SU-DHL-6 (cell line): Measurements from ENCODE around the gene BOLA1.

Experiments used
- H2AFZ ChIP-seq: fragments of 200-600 bp; sonication (generic); 2 replicates; pipeline ENCODE4 v1.6.1; 2014; ENCODE audit warnings: low read depth, mild to moderate bottlenecking, moderate library complexity, mixed read lengths, antibody characterized with exemption, low read length; ENCODE audit not compliant: severe bottlenecking
- H3F3A ChIP-seq: fragments of 200-600 bp; shearing (Covaris generic); 2 replicates; pipeline ENCODE4 v1.6.0; 2016; ENCODE audit warnings: antibody characterized with exemption, mild to moderate bottlenecking; ENCODE audit not compliant: insufficient read depth
- H3K27ac ChIP-seq: fragments of 200-600 bp; sonication (generic); 2 replicates; pipeline ENCODE4 v1.5.1; 2016; ENCODE audit warnings: low read depth, mild to moderate bottlenecking, low read length, moderate library complexity, mixed read lengths
- H3K27me3 ChIP-seq: fragments of 200-600 bp; sonication (generic), shearing (Covaris generic); 2 replicates; pipeline ENCODE4 v1.6.0; 2014; ENCODE audit warnings: mild to moderate bottlenecking, low read length
- H3K36me3 ChIP-seq: fragments of 200-600 bp; sonication (generic); 2 replicates; pipeline ENCODE4 v1.6.1; 2014; ENCODE audit warnings: mild to moderate bottlenecking, low read length, mixed read lengths
- H3K4me2 ChIP-seq: fragments of 300-600, 200-600 bp; shearing (Covaris generic), sonication (generic); 2 replicates; pipeline ENCODE4 v1.6.0; 2014; ENCODE audit warnings: low read length, low read depth, mild to moderate bottlenecking; ENCODE audit not compliant: poor library complexity, severe bottlenecking
- H3K4me3 ChIP-seq: fragments of 200-600 bp; sonication (generic); 2 replicates; pipeline ENCODE4 v1.5.1; 2014; ENCODE audit warnings: antibody characterized with exemption, low read length, mild to moderate bottlenecking, mixed read lengths; ENCODE audit not compliant: insufficient read depth, poor library complexity, severe bottlenecking
- H3K79me2 ChIP-seq: fragments of 200-600 bp; sonication (generic); 2 replicates; pipeline ENCODE4 v1.6.1; 2014; ENCODE audit warnings: mild to moderate bottlenecking, low read length, moderate library complexity; ENCODE audit not compliant: insufficient read depth
- H3K9ac ChIP-seq: fragments of 200-600 bp; sonication (generic); 2 replicates; pipeline ENCODE4 v1.7.0; 2014; ENCODE audit warnings: mild to moderate bottlenecking, low read length
- H3K9me2 ChIP-seq: fragments of 200-600 bp; sonication (generic); replicated peaks from 2 replicates; pipeline ENCODE4 v1.6.1; 2014; ENCODE audit warnings: low read length; ENCODE audit not compliant: insufficient read depth
- H3K9me3 ChIP-seq: fragments of 200-600 bp; sonication (generic); 2 replicates; pipeline ENCODE4 v1.6.1; 2014; ENCODE audit warnings: low read length, mixed read lengths; ENCODE audit not compliant: insufficient read depth
- H4K20me1 ChIP-seq: fragments of 200-600 bp; sonication (generic); 2 replicates; pipeline ENCODE4 v1.6.1; 2014; ENCODE audit warnings: low read depth, mild to moderate bottlenecking, antibody characterized with exemption, low read length, moderate library complexity, mixed read lengths
- CTCF ChIP-seq: fragments of 200-600 bp; sonication (generic); IDR thresholded peaks from one replicate; pipeline ENCODE4 v1.5.1; 2017; ENCODE audit warnings: antibody characterized with exemption, mild to moderate bottlenecking, low read length, moderate library complexity; ENCODE audit not compliant: insufficient read depth, poor library complexity, severe bottlenecking
- EZH2phosphoT487 ChIP-seq: fragments of 200-600 bp; sonication (generic), shearing (Covaris generic); conservative IDR thresholded peaks from 2 replicates; pipeline ENCODE4 v1.6.1; 2018; ENCODE audit warnings: mild to moderate bottlenecking, antibody characterized with exemption, low read length, moderate library complexity, mixed read lengths

Gene BOLA1

GRCh38 chr1:149879556-149879955 is 19.8 kb upstream of the BOLA1 start:
- no peaks in the 10 kb centered on the region for H4K20me1 ChIP-seq

GRCh38 chr1:149881876-149882275 is 17.5 kb upstream of the BOLA1 start:
- peaks cover 26% of the 10 kb centered on the region for H3F3A ChIP-seq
- H3K9ac ChIP-seq = no peak overlapping the region
- TF ChIP-seq EZH2phosphoT487 = no peak
- TF ChIP-seq CTCF = no peak
- no peaks in the 10 kb centered on the region for H3K9me3 ChIP-seq
- H3K4me2 ChIP-seq = no peak overlapping the region
- H3K9me2 ChIP-seq = no peaks in the 10 kb centered on the region
- H3K79me2 ChIP-seq = no peaks in the 10 kb centered on the region
- H3K27me3 ChIP-seq = no peaks in the 10 kb centered on the region
- H4K20me1 ChIP-seq = no peaks in the 10 kb centered on the region
- no peak overlapping the region for H2AFZ ChIP-seq
- no peaks in the 10 kb centered on the region for H3K36me3 ChIP-seq
- no peak overlapping the region for H3K4me3 ChIP-seq
- no peak overlapping the region for H3K27ac ChIP-seq

More at GRCh38 chr1:149879556-149879955, 19.8 kb upstream of the BOLA1 start:
- no peaks in the 10 kb centered on the region for H3K36me3 ChIP-seq
- no peak overlapping the region for H3K9ac ChIP-seq
- H3K4me3 ChIP-seq = no peak overlapping the region
- H3K79me2 ChIP-seq = no peaks in the 10 kb centered on the region
- TF ChIP-seq CTCF (no peak), EZH2phosphoT487 (no peak)
- H3K27me3 ChIP-seq = no peaks in the 10 kb centered on the region
- H3K27ac ChIP-seq = no peak overlapping the region
- H3K4me2 ChIP-seq = no peak overlapping the region
- H3K9me2 ChIP-seq = no peaks in the 10 kb centered on the region
- H3F3A ChIP-seq = peaks cover 8% of the 10 kb centered on the region
- no peaks in the 10 kb centered on the region for H3K9me3 ChIP-seq
- H2AFZ ChIP-seq = no peak overlapping the region

DNA sequence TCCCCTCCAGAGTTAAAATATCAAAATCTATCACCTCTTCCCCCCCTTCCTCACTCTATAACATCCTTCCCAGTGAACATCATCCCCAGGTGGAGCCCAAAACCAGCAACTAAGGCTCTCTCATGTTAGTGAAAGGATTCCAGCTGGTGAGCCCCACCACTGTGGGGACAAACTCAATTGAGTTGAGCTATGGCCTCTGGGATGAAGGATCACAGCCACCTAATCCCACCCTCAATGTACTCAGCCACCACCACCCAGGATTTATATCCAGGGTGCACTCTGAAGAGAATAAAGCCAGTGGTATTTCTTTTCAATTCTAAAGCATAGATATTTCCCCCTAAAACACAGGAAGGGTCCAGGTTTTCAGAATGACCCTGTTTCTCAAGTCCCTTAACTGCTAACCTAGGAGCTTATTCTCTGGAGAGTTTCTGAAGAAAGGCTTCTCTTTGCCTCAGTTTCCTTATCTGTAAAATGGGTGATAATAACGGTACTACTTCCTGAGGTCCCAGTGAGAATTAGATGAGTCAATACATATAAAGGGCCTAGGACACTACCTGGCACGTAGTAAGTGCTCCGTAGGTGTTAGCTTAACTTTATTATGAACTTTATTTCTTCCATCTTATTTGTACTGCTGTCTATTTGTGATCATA is 15.6 kb upstream of the BOLA1 start:
- H3K4me3 ChIP-seq = no peak overlapping the region
- peak overlapping the region; percentile 78 for H3K4me2 ChIP-seq
- H4K20me1 ChIP-seq = no peaks in the 10 kb centered on the region

More for the DNA sequence above, 15.6 kb upstream of the BOLA1 start:
- peak overlapping the region; percentile 4 for H2AFZ ChIP-seq
- H3K79me2 ChIP-seq = no peaks in the 10 kb centered on the region
- H3F3A ChIP-seq = peaks cover 44% of the 10 kb centered on the region
- no peaks in the 10 kb centered on the region for H3K36me3 ChIP-seq
- H3K9me3 ChIP-seq = no peaks in the 10 kb centered on the region
- no peak for TF ChIP-seq CTCF
- TF ChIP-seq EZH2phosphoT487 = no peak
- peak overlapping the region; percentile 96 for H3K27ac ChIP-seq
- H3K9ac ChIP-seq = peak overlapping the region; percentile 63
- H3K9me2 ChIP-seq = no peaks in the 10 kb centered on the region
- H3K27me3 ChIP-seq = no peaks in the 10 kb centered on the region
